DOHH2 (cell line): ENCODE results near the gene ZKSCAN3.

Experiments
- CTCF ChIP-seq: fragments of 200-600 bp; sonication (generic); IDR thresholded peaks from one replicate; pipeline ENCODE4 v1.5.1; 2014; ENCODE audit warnings: antibody characterized with exemption, mild to moderate bottlenecking, low read depth, low read length; ENCODE audit not compliant: poor library complexity, severe bottlenecking
- EZH2phosphoT487 ChIP-seq: fragments of 200-600 bp; sonication (generic); IDR thresholded peaks from 2 replicates; pipeline ENCODE4 v1.6.1; 2017; ENCODE audit warnings: borderline replicate concordance, mild to moderate bottlenecking, antibody characterized with exemption, low read length, moderate library complexity, mixed read lengths

- TF ChIP-seq CTCF (no peak), EZH2phosphoT487 (no peak)
Observed at GRCh38 chr6:28335040-28335563, 14.6 kb upstream of the ZKSCAN3 start.
